H9 (cell line): ENCODE results near the gene SNRNP48. TPM values are rescaled to one million over a fixed set of nuclear protein-coding genes. Genes with fewer than 3 reads are reported as not detected.

Source experiments
- DNase-seq: peaks from one replicate; pipeline ENCODE4 v3.0.0-alpha.2; 2017
- H2AFZ ChIP-seq: one replicate; pipeline ENCODE4 v1.6.1; 2013; ENCODE audit warnings: mild to moderate bottlenecking, low read length, control low read depth, moderate library complexity
- H2AK5ac ChIP-seq: 2 replicates; pipeline ENCODE4 v1.6.1; 2013; ENCODE audit warnings: low read length, control low read depth, mixed read lengths; ENCODE audit not compliant: insufficient read length
- H2BK120ac ChIP-seq: one replicate; pipeline ENCODE4 v1.6.1; 2013; ENCODE audit warnings: low read depth, mild to moderate bottlenecking, low read length, control low read depth, inconsistent platforms; ENCODE audit not compliant: poor library complexity, severe bottlenecking
- H2BK12ac ChIP-seq: 2 replicates; pipeline ENCODE4 v1.6.1; 2013; ENCODE audit warnings: low read length, control low read depth, mixed read lengths, low read depth; ENCODE audit not compliant: insufficient read length
- H2BK15ac ChIP-seq: 2 replicates; pipeline ENCODE4 v1.6.1; 2013; ENCODE audit warnings: low read depth, low read length, control low read depth
- H2BK20ac ChIP-seq: one replicate; pipeline ENCODE4 v1.6.1; 2013; ENCODE audit warnings: low read depth, mild to moderate bottlenecking, low read length, control low read depth, inconsistent platforms; ENCODE audit not compliant: poor library complexity, severe bottlenecking
- H2BK5ac ChIP-seq: 2 replicates; pipeline ENCODE4 v1.6.1; 2013; ENCODE audit warnings: low read length, control low read depth, mixed read lengths; ENCODE audit not compliant: insufficient read length
- H3K14ac ChIP-seq: 2 replicates; pipeline ENCODE4 v1.6.1; 2013; ENCODE audit warnings: low read length, control low read depth; ENCODE audit not compliant: insufficient read depth
- H3K18ac ChIP-seq: 2 replicates; pipeline ENCODE4 v1.6.1; 2013; ENCODE audit warnings: low read depth, mild to moderate bottlenecking, mixed read lengths, low read length, control low read depth; ENCODE audit not compliant: insufficient read length
- H3K23ac ChIP-seq: 2 replicates; pipeline ENCODE4 v1.6.1; 2013; ENCODE audit warnings: low read length, control low read depth, mixed read lengths, low read depth; ENCODE audit not compliant: insufficient read length
- H3K23me2 ChIP-seq: 2 replicates; pipeline ENCODE4 v1.6.1; 2013; ENCODE audit warnings: low read depth, mild to moderate bottlenecking, mixed read lengths, low read length, control low read depth; ENCODE audit not compliant: insufficient read length, poor library complexity, severe bottlenecking
- H3K27ac ChIP-seq: 2 replicates; pipeline ENCODE4 v1.5.1; 2013; ENCODE audit warnings: low read length, control low read depth, mixed read lengths, low read depth; ENCODE audit not compliant: insufficient read length
- H3K27me3 ChIP-seq: 2 replicates; pipeline ENCODE4 v1.6.1; 2013; ENCODE audit warnings: low read length, control low read depth, inconsistent platforms; ENCODE audit not compliant: insufficient read depth
- H3K4ac ChIP-seq: 2 replicates; pipeline ENCODE4 v1.6.1; 2013; ENCODE audit warnings: low read depth, mild to moderate bottlenecking, control low read depth, inconsistent platforms, low read length, moderate library complexity
- H3K4me1 ChIP-seq: 2 replicates; pipeline ENCODE4 v1.6.1; 2013; ENCODE audit warnings: low read length, control low read depth, inconsistent platforms; ENCODE audit not compliant: insufficient read depth
- H3K4me2 ChIP-seq: 2 replicates; pipeline ENCODE4 v1.6.1; 2013; ENCODE audit warnings: low read length, control low read depth, mixed read lengths; ENCODE audit not compliant: insufficient read length, insufficient read depth
- H3K56ac ChIP-seq: 2 replicates; pipeline ENCODE4 v1.6.1; 2013; ENCODE audit warnings: low read depth, mild to moderate bottlenecking, mixed read lengths, low read length, control low read depth; ENCODE audit not compliant: insufficient read length
- H3K79me1 ChIP-seq: 2 replicates; pipeline ENCODE4 v1.6.1; 2013; ENCODE audit warnings: low read depth, mild to moderate bottlenecking, moderate library complexity, low read length, control low read depth, inconsistent platforms; ENCODE audit not compliant: insufficient read depth, poor library complexity, severe bottlenecking
- H3K79me2 ChIP-seq: 2 replicates; pipeline ENCODE4 v1.6.1; 2013; ENCODE audit warnings: low read length, control low read depth, inconsistent platforms; ENCODE audit not compliant: insufficient read depth
- H3K9ac ChIP-seq: 2 replicates; pipeline ENCODE4 v1.6.1; 2013; ENCODE audit warnings: low read length, control low read depth, mixed read lengths; ENCODE audit not compliant: insufficient read length; ENCODE audit errors: extremely low read depth
- H3K9me3 ChIP-seq: one replicate; pipeline ENCODE4 v1.6.1; 2013; ENCODE audit warnings: low read depth, low read length, inconsistent platforms; ENCODE audit not compliant: control insufficient read depth
- H3T11ph ChIP-seq: one replicate; pipeline ENCODE4 v1.6.1; 2013; ENCODE audit warnings: mild to moderate bottlenecking, low read length, control low read depth, inconsistent platforms
- H4K20me1 ChIP-seq: one replicate; pipeline ENCODE4 v1.6.1; 2013; ENCODE audit not compliant: control insufficient read depth, insufficient read length, insufficient read depth
- H4K5ac ChIP-seq: 2 replicates; pipeline ENCODE4 v1.6.1; 2013; ENCODE audit warnings: low read depth, mild to moderate bottlenecking, mixed read lengths, low read length, control low read depth; ENCODE audit not compliant: insufficient read length
- H4K8ac ChIP-seq: replicated peaks from 2 replicates; pipeline ENCODE4 v1.6.1; 2013; ENCODE audit warnings: low read length, control low read depth, mixed read lengths, low read depth; ENCODE audit not compliant: insufficient read length
- H4K91ac ChIP-seq: 2 replicates; pipeline ENCODE4 v1.6.1; 2013; ENCODE audit warnings: low read depth, mild to moderate bottlenecking, moderate library complexity, mixed read lengths, low read length, control low read depth; ENCODE audit not compliant: insufficient read length
- H3K27ac Mint-ChIP-seq, 3 experiments: 2 replicates in 2 of 3; 3 replicates in 1 of 3; pipeline ENCODE4 v1.8.0; 2020 to 2021; ENCODE audit warnings: mixed read lengths in 3 of 3, mild to moderate bottlenecking in 1 of 3, moderate library complexity in 1 of 3
- H3K27me3 Mint-ChIP-seq: 2 replicates; pipeline ENCODE4 v1.8.0; 2021; ENCODE audit warnings: low read depth, mild to moderate bottlenecking, moderate library complexity, mixed read lengths
- H3K36me3 Mint-ChIP-seq, 3 experiments: 2 replicates in 2 of 3; 3 replicates in 1 of 3; pipeline ENCODE4 v1.8.0; 2020 to 2021; ENCODE audit warnings: low read depth in 3 of 3, mixed read lengths in 3 of 3; ENCODE audit not compliant: insufficient read depth in 1 of 3
- H3K4me1 Mint-ChIP-seq, 2 experiments: 2 replicates each; pipeline ENCODE4 v1.8.0; 2020; ENCODE audit warnings: mixed read lengths in 2 of 2
- H3K4me3 Mint-ChIP-seq, 2 experiments: 2 replicates in 1 of 2; 3 replicates in 1 of 2; pipeline ENCODE4 v1.8.0; 2020 to 2021; ENCODE audit warnings: mild to moderate bottlenecking in 2 of 2, mixed read lengths in 2 of 2, moderate library complexity in 1 of 2
- H3K9me3 Mint-ChIP-seq, 2 experiments: 2 replicates in 1 of 2; 3 replicates in 1 of 2; pipeline ENCODE4 v1.8.0; 2020; ENCODE audit warnings: mild to moderate bottlenecking in 2 of 2, mixed read lengths in 2 of 2, moderate library complexity in 1 of 2
- WGBS: extraction: QIAGEN DNeasy Blood & Tissue Kit; methylation state at CpG from one replicate; pipeline ENCODE4 v1.1.7; 2013; ENCODE audit warnings: missing lambda C conversion rate, low lambda C conversion rate, mixed read lengths; ENCODE audit not compliant: insufficient read length; ENCODE audit errors: extremely low coverage; 5-methylcytosine and 5-hydroxymethylcytosine counted together
- total RNA-seq: library from RNA; stranded (reverse); gene quantifications from 2 replicates; pipeline ENCODE4 v1.2.1, GENCODE V29; 2021
- TF ChIP-seq, protein P1 (sequence below): fragments of 200-600 bp; sonication (generic); conservative IDR thresholded peaks from 3 replicates; pipeline ENCODE4 v1.8.0; 2021; ENCODE audit warnings: antibody characterized with exemption, mild to moderate bottlenecking

Gene SNRNP48
- total RNA-seq, 1 experiment from 2014 or later, result 16.9 TPM

- no peaks in the 10 kb centered on the region for H3K4me1 ChIP-seq
- H3K4me3 Mint-ChIP-seq, result no peak overlapping the region
- H3K27me3 ChIP-seq, result no peaks in the 10 kb centered on the region
- no peak overlapping the region for H2AK5ac ChIP-seq
- H3K14ac ChIP-seq, result no peak overlapping the region
- H3K9me3 Mint-ChIP-seq, result no peaks in the 10 kb centered on the region
- H3K23me2 ChIP-seq, result no peaks in the 10 kb centered on the region
- H2BK5ac ChIP-seq, result no peak overlapping the region
- H3K56ac ChIP-seq, result no peak overlapping the region
- H2BK12ac ChIP-seq, result no peak overlapping the region
- no peak overlapping the region for H2BK15ac ChIP-seq
- no peaks in the 10 kb centered on the region for H3K9me3 ChIP-seq
- H3K27ac Mint-ChIP-seq, result no peak overlapping the region
- no peak overlapping the region for H3T11ph ChIP-seq
- no peak overlapping the region for H4K8ac ChIP-seq
- no peaks in the 10 kb centered on the region for H4K20me1 ChIP-seq
- no peaks in the 10 kb centered on the region; the same call in 1 of the 2 replicates for H3K27me3 Mint-ChIP-seq
- no peak overlapping the region for H2AFZ ChIP-seq
- no peak overlapping the region for H4K91ac ChIP-seq
- no peak overlapping the region for H2BK20ac ChIP-seq
- WGBS, result no CpG with 5 or more reads among the region's 12 CpGs
- H3K36me3 Mint-ChIP-seq, result no peaks in the 10 kb centered on the region
- H2BK120ac ChIP-seq, result no peak overlapping the region
- no peaks in the 10 kb centered on the region for H3K79me2 ChIP-seq
- no peak for DNase-seq
- no peak overlapping the region for H3K18ac ChIP-seq
- no peak overlapping the region for H3K23ac ChIP-seq
- no peaks in the 10 kb centered on the region for H3K4me1 Mint-ChIP-seq
- no peak overlapping the region for H3K27ac ChIP-seq
- no peak overlapping the region for H3K4ac ChIP-seq
- H3K9ac ChIP-seq, result no peak overlapping the region
- TF ChIP-seq, protein P1, sequence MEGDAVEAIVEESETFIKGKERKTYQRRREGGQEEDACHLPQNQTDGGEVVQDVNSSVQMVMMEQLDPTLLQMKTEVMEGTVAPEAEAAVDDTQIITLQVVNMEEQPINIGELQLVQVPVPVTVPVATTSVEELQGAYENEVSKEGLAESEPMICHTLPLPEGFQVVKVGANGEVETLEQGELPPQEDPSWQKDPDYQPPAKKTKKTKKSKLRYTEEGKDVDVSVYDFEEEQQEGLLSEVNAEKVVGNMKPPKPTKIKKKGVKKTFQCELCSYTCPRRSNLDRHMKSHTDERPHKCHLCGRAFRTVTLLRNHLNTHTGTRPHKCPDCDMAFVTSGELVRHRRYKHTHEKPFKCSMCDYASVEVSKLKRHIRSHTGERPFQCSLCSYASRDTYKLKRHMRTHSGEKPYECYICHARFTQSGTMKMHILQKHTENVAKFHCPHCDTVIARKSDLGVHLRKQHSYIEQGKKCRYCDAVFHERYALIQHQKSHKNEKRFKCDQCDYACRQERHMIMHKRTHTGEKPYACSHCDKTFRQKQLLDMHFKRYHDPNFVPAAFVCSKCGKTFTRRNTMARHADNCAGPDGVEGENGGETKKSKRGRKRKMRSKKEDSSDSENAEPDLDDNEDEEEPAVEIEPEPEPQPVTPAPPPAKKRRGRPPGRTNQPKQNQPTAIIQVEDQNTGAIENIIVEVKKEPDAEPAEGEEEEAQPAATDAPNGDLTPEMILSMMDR, result peak; percentile 42; the same call in 2 of the 3 replicates
- H3K79me1 ChIP-seq, result no peaks in the 10 kb centered on the region
- no peak overlapping the region for H3K4me2 ChIP-seq
- H4K5ac ChIP-seq, result no peak overlapping the region
Measured at GRCh38 chr6:7640607-7641577, 50.9 kb downstream of the SNRNP48 start.
